HG03520 (cell line): ENCODE measurements around the gene TVP23A.

Experiments
- ATAC-seq: cut with Tn5 transposase; IDR thresholded peaks from one replicate; pipeline ENCODE4 v1.9.1; 2021; ENCODE audit warnings: mild to moderate bottlenecking, moderate library complexity; ENCODE audit not compliant: unreplicated experiment

Gene TVP23A

GRCh38 chr16:10817963-10818941 is at the start of gene TVP23A:
Gene TVP23A (minus strand): TSS chr16:10818794. CDS start chr16:10818493, 301 bp downstream.
- no peak for ATAC-seq

DNA sequence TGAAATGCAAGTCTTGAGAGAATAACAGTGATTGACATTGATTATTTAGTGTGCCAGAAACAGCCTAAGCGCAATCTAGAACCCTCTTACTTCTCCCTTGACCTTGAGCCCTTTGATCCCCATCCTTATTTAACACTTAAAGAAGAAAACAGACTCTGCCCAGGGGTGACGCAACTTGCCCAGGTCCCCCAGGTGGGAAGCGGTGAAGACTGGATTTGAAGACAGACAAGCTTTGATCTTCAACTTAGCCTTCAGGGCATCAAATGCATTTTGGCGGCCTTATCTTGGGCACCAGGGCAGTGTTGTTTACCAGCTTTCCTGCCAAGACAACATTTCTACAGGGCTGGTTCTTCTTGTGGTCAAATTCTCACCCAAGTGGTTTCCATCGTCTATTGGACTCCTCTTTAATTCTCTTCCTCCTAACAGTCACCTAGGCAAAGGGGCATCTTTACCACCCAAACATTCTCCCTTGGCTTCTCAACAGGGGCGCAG is 49.6 kb upstream of the TVP23A start:
- no peak for ATAC-seq

GRCh38 chr16:10867199-10867598 is 48.6 kb upstream of the TVP23A start:
- no peak for ATAC-seq

DNA sequence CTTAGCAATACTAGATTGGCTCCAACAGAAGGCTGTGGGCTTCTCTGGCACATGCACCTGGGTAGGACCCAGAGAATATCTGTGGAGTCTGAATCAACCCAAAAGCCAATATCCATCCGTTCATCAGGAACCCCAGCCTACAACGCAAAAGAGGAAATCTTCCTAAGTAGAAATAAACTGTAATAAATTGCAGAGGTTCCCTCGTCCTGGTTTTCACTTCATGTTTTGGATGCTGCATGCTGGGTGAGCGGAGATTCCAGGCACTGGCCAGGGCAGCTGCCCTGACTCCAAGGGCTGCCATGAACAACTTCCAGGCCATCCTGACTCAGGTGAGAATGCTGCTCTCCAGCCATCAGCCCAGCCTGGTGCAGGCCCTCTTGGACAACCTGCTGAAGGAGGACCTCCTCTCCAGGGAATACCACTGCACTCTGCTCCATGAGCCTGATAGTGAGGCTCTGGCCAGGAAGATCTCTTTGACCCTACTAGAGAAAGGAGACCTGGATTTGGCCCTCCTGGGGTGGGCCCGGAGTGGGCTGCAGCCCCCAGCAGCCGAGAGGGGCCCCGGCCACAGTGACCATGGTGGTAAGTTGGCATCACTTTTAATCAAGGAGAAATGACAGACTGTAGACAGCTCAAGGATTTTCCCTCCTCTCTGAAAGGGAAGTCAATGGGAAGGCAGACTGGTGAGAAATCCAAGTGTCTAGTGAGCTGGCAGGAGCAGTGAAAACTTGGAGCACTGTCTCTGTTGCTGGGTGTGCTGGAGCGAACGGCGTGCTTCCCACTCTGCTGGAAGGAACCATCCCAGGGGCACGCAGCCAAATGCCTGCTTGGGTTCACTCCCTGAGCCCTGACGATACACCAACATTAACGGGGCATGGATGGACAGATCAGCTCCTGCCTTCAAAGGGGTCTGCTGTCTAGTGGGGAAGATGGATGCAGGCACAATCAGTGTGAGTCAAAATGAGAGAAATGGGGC is 47.7 kb upstream of the TVP23A start:
- ATAC-seq, result no peak

GRCh38 chr16:10862438-10862837 is 43.8 kb upstream of the TVP23A start:
- ATAC-seq, result no peak

DNA sequence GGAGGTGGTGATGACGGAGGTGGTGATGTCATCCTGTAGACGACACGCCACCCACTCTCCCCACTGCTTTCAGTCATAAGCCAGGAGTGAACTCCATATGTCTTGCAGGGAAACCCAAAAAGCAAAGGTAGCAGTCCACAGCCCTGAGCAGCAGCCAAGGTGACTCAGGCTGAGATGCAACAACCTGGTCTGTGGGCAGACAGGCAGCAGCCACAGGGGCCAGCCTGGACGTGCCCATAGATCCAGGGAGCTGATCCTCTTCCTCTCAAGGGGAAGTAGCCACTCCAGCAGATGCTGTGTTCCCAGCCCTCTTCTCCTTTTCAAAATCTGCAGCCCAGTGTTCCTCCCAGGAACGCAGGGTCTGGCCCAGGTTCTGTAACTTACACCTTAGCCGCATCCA is 41.1 kb upstream of the TVP23A start:
- no peak for ATAC-seq

- no peak for ATAC-seq
Measured at GRCh38 chr16:10859020-10859419, 40.4 kb upstream of the TVP23A start.

DNA sequence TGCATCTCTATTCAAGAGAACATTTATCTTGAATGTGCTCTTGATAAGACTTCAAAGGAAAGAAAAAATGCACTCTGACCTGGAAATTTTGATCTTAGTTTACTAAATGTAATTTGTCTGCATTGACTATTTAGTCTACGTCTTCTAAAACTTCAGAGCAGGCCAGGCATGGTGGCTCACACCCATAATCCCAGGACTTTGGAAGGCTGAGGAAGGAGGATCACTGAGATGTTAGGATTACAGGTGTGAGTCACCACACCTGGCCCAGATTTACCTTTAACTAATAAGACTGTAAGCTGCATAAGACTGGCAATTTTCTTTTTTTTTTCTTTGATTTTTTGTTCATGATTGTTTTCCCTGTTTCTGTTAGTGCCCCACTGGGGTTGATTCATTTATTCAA is 39.6 kb upstream of the TVP23A start:
- no peak for ATAC-seq

- no peak for ATAC-seq
Measured at GRCh38 chr16:10856042-10856441, 37.4 kb upstream of the TVP23A start.

- no peak for ATAC-seq
Measured at GRCh38 chr16:10852948-10853347, 34.4 kb upstream of the TVP23A start.

DNA sequence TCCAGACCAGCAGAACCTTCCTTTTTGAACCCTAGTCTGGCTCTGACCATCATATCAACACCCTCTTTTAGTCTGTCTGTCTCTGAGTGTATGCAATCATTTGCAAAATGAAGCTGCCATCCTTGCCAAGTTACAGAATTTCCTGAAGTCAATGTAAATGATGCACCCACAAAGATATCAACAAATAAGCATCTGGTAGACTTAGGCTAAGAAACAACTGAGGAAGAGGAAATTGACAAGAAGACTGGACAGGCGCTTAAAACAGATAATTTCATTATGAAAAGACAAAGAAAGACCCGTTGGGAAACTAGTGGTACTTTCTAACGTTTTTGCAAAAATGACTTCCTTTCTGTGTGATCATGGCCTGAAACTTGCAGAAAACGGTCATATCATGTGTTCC is 33.7 kb upstream of the TVP23A start:
- no peak for ATAC-seq

GRCh38 chr16:10851512-10851911 is 32.9 kb upstream of the TVP23A start:
- no peak for ATAC-seq

DNA sequence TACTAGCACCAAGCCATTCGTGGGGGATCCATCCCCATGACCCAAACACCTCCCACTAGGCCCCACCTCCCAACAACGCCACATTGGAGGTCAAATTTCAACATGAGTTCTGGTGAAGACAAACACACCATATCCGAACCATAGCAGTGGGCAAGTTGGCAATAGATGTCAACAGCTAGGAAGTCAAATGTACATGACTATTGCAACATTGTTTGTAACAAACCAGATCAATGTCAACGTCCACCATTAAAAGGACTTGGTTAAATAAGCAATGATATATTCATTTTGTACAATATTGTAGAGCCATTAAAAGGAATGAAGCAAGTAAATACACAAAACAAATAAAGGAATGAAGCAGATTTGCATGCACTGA is 31.9 kb upstream of the TVP23A start:
- ATAC-seq, result no peak

GRCh38 chr16:10849736-10850477 is 31.3 kb upstream of the TVP23A start:
- ATAC-seq, result no peak

DNA sequence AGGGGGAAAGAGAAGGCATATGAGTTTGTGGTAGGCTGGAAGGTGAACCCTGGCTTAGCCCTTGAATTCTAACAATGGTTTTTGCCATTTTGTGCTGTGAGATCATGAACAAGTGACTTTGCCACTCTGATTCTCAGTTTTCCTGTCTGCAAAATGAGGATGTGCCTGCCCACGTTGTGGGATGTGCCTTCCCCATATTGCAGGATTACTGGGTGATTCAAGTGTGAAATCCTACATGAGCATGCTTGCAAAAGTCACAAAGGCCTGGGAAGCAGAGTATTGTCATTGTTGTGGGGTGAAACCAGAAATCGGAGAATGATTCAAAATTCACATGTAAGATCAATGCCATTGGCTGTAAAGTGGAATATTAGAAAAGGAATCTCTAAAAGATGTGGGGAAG is 28.6 kb upstream of the TVP23A start:
- no peak for ATAC-seq

DNA sequence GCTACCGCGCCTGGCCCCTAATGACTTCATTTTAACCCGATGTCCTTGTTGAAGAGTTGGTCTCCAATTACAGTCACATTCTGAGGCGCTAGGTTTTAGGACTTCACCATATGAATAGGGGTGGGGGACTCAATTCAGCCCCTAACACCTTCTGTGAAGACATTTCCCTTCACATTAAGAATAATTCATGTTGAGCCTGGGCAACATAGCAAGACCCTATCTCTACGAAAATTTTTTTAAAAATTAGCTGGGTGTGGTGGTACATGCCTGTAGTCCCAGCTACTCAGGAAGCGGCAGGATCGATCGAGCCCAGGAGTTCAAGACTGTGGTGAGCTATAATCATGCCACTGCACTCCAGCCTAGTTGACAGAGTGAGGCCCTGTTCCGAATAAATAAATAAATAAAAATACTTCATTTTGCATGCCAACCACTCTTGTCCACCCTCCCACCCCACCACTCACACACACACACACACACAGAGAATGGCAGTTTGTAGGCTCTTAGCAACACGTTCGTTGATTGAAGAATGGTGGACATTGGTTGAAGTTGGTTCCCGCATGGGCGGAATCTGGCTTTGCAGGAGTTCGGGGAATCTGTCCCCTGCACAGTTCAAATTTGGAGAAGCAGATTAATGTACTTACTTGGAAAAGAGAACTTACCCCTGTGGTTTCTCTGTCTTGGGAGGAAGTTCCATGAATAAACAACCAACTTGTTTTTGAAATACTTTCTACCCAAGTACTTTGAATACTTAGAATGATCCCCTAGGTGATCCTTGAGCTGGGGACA is 27.8 kb upstream of the TVP23A start:
- ATAC-seq, result no peak

DNA sequence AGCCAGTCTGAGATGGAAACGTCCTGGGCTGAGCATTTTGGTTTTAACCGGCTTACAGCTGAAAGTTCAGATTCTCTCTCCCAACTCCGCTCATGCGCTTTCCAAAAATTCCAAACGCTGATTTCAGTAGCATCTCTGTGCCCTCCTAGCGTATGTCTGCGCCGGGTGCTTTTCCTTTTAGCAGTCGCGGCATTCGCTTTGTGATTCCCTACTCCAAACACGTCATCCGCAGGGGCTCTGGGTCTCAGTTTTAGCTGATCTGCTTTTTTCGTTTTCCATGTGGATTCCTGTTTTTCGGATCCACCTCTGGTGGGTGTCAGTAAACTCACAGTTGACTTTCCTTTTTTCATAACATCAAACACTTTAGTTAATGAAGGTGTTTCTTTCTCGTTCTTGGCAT is 22.1 kb upstream of the TVP23A start:
- no peak for ATAC-seq

- ATAC-seq, result no peak
Measured at GRCh38 chr16:10839279-10839666, 20.7 kb upstream of the TVP23A start.

DNA sequence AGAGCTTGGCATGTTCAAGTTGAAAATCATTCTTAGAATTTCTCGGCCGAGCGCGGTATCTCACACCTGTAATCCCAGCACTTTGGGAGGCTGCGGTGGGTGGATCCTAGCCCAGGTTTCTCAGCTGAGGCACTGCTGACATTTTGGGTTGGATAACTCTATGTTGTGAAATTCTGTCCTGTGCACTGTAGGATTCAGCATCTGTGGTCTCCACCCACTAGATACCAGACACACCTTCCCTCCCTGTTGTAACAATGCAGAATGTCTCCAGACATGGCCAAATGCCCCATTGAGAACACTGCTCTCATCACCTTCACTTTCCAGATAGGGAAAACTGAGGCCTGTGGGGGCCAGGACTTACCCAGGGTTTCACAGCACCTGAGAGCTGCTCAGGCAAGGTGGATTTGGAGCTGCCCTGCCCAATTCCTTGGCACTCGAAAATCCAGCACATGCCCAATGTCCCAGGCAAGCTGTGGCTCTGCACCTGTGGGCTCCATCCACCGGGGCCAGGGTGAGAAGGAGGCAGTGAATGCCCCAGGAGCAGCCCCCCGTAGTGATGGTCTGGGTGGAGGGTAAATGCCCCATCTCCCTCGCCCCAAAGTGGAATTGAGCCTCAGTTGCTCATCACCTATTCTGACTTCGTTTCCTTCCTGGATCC is 20.2 kb upstream of the TVP23A start:
- ATAC-seq, result no peak
